Measurements from ENCODE around the gene DIDO1.
A peak's percentile ranks its signal among the peaks of the same experiment; 100 is the strongest.

DIDO1 gene

GRCh38 chr20:62861726-62862336 lies 64.5 kb downstream of the DIDO1 start, which contains the start of gene TCFL5:
TSS of gene TCFL5 (minus strand) at chr20:62861822. CDS start at chr20:62861670, 152 bp downstream.
- TF ChIP-seq SIN3A (IDR thresholded peaks at IDR 0.05; ENCODE audit: borderline replicate concordance, insufficient read depth, low read length) (no peak), TAF1 (IDR thresholded peaks at IDR 0.05; ENCODE audit: borderline replicate concordance, insufficient read depth, low read length) (no peak), FOXP2 (optimal IDR thresholded peaks at IDR 0.05; ENCODE audit: borderline replicate concordance, extremely low read depth, extremely low read length, insufficient read depth) (peak; percentile 49), POLR2AphosphoS5 (IDR thresholded peaks at IDR 0.05; ENCODE audit: low read depth, low read length) (no peak)

GRCh38 chr20:62860924-62861691 lies 65.2 kb downstream of the DIDO1 start:
- no peak for TF ChIP-seq TAF1 (IDR thresholded peaks at IDR 0.05; ENCODE audit: borderline replicate concordance, insufficient read depth, low read length)
- TF ChIP-seq FOXP2 (optimal IDR thresholded peaks at IDR 0.05; ENCODE audit: borderline replicate concordance, extremely low read depth, extremely low read length, insufficient read depth), result peak; percentile 27
- TF ChIP-seq SIN3A (IDR thresholded peaks at IDR 0.05; ENCODE audit: borderline replicate concordance, insufficient read depth, low read length), result no peak

GRCh38 chr20:62860391-62860923 lies 65.8 kb downstream of the DIDO1 start:
- TF ChIP-seq TAF1 (IDR thresholded peaks at IDR 0.05; ENCODE audit: borderline replicate concordance, insufficient read depth, low read length) (no peak), POLR2AphosphoS5 (IDR thresholded peaks at IDR 0.05; ENCODE audit: low read depth, low read length) (peak; percentile 53; the same call in 1 of the 2 replicates), FOXP2 (optimal IDR thresholded peaks at IDR 0.05; ENCODE audit: borderline replicate concordance, extremely low read depth, extremely low read length, insufficient read depth) (no peak), REST (IDR thresholded peaks at IDR 0.05; ENCODE audit: insufficient read depth in 1 of 2, low read depth in 2 of 2, low read length in 2 of 2) (no peak), SIN3A (IDR thresholded peaks at IDR 0.05; ENCODE audit: borderline replicate concordance, insufficient read depth, low read length) (peak; percentile 61; the same call in 1 of the 2 replicates)

- TF ChIP-seq FOXP2 (optimal IDR thresholded peaks at IDR 0.05; ENCODE audit: borderline replicate concordance, extremely low read depth, extremely low read length, insufficient read depth) (no peak), POLR2AphosphoS5 (IDR thresholded peaks at IDR 0.05; ENCODE audit: low read depth, low read length) (no peak), SIN3A (IDR thresholded peaks at IDR 0.05; ENCODE audit: borderline replicate concordance, insufficient read depth, low read length) (no peak), REST (IDR thresholded peaks at IDR 0.05; ENCODE audit: insufficient read depth in 1 of 2, low read depth in 2 of 2, low read length in 2 of 2) (no peak), TAF1 (IDR thresholded peaks at IDR 0.05; ENCODE audit: borderline replicate concordance, insufficient read depth, low read length) (no peak)
Measured at GRCh38 chr20:62859721-62860120, 66.6 kb downstream of the DIDO1 start.

- no peak for TF ChIP-seq SIN3A (IDR thresholded peaks at IDR 0.05; ENCODE audit: borderline replicate concordance, insufficient read depth, low read length)
- TF ChIP-seq TAF1 (IDR thresholded peaks at IDR 0.05; ENCODE audit: borderline replicate concordance, insufficient read depth, low read length), result no peak
- TF ChIP-seq REST (IDR thresholded peaks at IDR 0.05; ENCODE audit: insufficient read depth in 1 of 2, low read depth in 2 of 2, low read length in 2 of 2), result no peak
- no peak for TF ChIP-seq FOXP2 (optimal IDR thresholded peaks at IDR 0.05; ENCODE audit: borderline replicate concordance, extremely low read depth, extremely low read length, insufficient read depth)
- TF ChIP-seq POLR2AphosphoS5 (IDR thresholded peaks at IDR 0.05; ENCODE audit: low read depth, low read length), result no peak
Measured at GRCh38 chr20:62858058-62858830, 68.1 kb downstream of the DIDO1 start.
